DMS153 treated with DMSO at 0.1 percent for 48 hours (cell line): ENCODE results near the gene GPT2.

Experiments used
- DNase-seq: peaks from one replicate; lab custom pipeline; 2025; ENCODE audit not compliant: unreplicated experiment; lab: John Stamatoyannopoulos, UW

The GPT2 gene

GRCh38 chr16:46883690-46884512 lies at the start of gene GPT2:
Gene GPT2 (plus strand): TSS chr16:46884362. CDS start chr16:46884716, 354 bp downstream.
- DNase-seq: peak; percentile 56

GRCh38 chr16:46836534-46837530 lies 47.3 kb upstream of the GPT2 start:
- DNase-seq: no peak

- DNase-seq: no peak
These were observed 44.1 kb upstream of the GPT2 start for GRCh38 chr16:46839986-46840443.

- DNase-seq: no peak
These were observed 41.8 kb upstream of the GPT2 start for GRCh38 chr16:46842192-46842895.

GRCh38 chr16:46843898-46844642 lies 40.1 kb upstream of the GPT2 start:
- DNase-seq: no peak

GRCh38 chr16:46844771-46845170 lies 39.4 kb upstream of the GPT2 start:
- DNase-seq: no peak

- no peak for DNase-seq
These were observed 38.2 kb upstream of the GPT2 start for GRCh38 chr16:46845952-46846351.

- no peak for DNase-seq
These were observed 35.1 kb upstream of the GPT2 start for GRCh38 chr16:46848768-46849764.

- DNase-seq: no peak
These were observed 33.3 kb upstream of the GPT2 start for GRCh38 chr16:46850619-46851555.

- no peak for DNase-seq
These were observed 32.0 kb upstream of the GPT2 start for GRCh38 chr16:46852130-46852529.

GRCh38 chr16:46853713-46854443 lies 30.3 kb upstream of the GPT2 start:
- no peak for DNase-seq

GRCh38 chr16:46854846-46855245 lies 29.3 kb upstream of the GPT2 start:
- DNase-seq: no peak

GRCh38 chr16:46855389-46855788 lies 28.8 kb upstream of the GPT2 start:
- no peak for DNase-seq

GRCh38 chr16:46857368-46857945 lies 26.7 kb upstream of the GPT2 start:
- no peak for DNase-seq

- no peak for DNase-seq
These were observed 26.0 kb upstream of the GPT2 start for GRCh38 chr16:46858151-46858550.

- no peak for DNase-seq
These were observed 24.4 kb upstream of the GPT2 start for GRCh38 chr16:46859719-46860152.
